Measurements from ENCODE around the gene HOMER1.

The HOMER1 gene

DNA sequence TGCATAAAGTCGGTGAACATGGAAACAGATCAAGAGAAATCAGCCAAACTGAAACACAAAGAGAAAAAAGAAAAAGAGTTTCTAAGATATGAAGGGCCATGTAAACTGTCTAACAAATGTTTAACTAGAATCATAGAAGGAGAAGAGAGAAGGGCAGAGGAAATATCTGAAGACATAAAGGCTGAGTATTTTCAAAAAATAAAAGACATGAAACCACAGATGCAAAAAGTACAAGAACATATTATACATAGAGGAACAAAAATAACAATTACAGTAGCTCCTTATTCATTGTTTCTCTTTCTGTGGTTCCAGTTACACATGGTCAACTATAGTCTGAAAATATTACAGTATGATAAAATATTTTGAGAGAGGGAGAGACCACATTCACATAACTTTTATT lies 106.3 kb downstream of the HOMER1 start:
- no peak for FAIRE-seq

DNA sequence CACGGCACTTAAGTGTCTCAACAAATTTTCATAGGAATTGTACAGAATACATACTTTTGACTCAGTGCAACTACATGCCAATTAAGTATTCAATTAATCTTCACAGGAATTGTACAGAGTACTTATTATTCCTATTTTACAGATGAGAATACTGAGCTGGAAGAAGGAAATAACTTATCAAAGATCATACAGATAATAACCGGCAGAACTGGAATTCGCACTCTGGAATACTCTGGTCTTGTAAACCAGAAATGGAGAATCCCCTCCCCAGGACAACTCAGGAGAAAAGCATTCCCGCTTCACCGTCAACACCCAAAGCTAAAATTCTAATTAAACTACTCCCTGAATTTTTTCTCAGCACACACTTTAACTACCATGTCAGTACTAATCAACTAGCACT lies 112.7 kb downstream of the HOMER1 start:
- TF ChIP-seq, protein P1, sequence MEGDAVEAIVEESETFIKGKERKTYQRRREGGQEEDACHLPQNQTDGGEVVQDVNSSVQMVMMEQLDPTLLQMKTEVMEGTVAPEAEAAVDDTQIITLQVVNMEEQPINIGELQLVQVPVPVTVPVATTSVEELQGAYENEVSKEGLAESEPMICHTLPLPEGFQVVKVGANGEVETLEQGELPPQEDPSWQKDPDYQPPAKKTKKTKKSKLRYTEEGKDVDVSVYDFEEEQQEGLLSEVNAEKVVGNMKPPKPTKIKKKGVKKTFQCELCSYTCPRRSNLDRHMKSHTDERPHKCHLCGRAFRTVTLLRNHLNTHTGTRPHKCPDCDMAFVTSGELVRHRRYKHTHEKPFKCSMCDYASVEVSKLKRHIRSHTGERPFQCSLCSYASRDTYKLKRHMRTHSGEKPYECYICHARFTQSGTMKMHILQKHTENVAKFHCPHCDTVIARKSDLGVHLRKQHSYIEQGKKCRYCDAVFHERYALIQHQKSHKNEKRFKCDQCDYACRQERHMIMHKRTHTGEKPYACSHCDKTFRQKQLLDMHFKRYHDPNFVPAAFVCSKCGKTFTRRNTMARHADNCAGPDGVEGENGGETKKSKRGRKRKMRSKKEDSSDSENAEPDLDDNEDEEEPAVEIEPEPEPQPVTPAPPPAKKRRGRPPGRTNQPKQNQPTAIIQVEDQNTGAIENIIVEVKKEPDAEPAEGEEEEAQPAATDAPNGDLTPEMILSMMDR (IDR thresholded peaks at IDR 0.05; ENCODE audit: insufficient read depth, missing control alignments): no peak
- FAIRE-seq (no peak), DNase-seq (ENCODE audit: insufficient read length, low spot score) (no peak)

More for the DNA sequence above, 106.3 kb downstream of the HOMER1 start:
- no peak for DNase-seq (ENCODE audit: insufficient read length, low spot score)
- TF ChIP-seq, protein P1 (IDR thresholded peaks at IDR 0.05; ENCODE audit: insufficient read depth, missing control alignments): no peak

DNA sequence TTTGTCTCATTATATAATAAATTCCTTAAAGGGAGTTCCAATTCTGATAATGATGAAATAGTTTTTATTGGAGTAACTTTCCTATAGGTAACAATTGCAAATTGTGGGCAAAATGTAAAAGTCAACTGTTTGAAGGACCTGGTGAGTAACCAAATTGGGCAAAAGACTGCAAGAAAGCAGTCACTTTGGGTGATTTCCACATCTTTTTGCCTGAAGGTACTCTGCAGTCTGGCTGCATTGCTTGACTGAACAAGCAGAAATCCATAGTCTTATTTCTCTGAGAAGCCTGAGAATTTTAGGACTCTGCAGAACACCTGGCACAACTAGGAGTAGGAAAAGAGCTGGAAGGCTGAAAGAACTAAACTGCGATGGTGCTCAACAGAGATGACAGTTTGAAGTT lies 114.9 kb downstream of the HOMER1 start:
- FAIRE-seq (no peak), DNase-seq (ENCODE audit: insufficient read length, low spot score) (no peak)
- TF ChIP-seq, protein P1 (IDR thresholded peaks at IDR 0.05; ENCODE audit: insufficient read depth, missing control alignments): no peak

DNA sequence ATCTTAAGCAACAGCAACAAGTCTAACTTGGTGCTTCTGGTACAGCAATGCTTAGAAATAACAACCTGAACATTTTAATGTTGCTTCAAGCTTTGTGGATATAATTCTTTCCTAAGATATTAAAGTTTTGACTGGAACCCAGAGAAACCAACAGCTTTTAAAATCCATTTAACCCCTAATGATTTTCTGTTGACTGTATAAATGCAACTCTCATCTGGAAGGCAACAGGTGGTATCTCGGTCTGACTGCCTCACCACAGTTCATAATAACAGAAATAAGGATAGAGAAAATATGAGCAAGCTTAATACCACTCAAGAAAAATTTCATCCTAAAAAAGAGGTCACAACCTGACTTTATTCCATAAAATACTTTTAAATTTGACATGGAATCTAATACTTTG lies 116.9 kb downstream of the HOMER1 start:
- DNase-seq (ENCODE audit: insufficient read length, low spot score): no peak
- FAIRE-seq: no peak
- TF ChIP-seq, protein P1 (IDR thresholded peaks at IDR 0.05; ENCODE audit: insufficient read depth, missing control alignments): no peak

DNA sequence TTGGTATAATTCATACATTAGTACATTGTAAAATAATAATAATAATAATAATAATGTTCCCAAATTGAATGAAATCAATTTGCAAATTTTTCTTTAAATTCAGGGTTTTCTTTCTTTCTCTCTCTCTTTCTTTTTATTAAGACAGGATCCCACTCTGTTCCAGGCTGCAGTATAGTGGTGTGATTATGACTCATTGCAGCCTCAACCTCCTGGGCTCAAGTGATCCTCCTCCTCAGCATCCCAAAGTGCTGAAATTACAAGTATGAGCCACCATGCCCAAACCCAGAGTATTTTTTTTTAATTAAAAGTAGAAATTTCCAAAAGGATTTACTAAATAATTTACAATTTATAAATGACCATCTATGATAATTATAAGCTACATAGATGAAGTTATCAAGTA lies 117.7 kb downstream of the HOMER1 start:
- TF ChIP-seq, protein P1 (IDR thresholded peaks at IDR 0.05; ENCODE audit: insufficient read depth, missing control alignments): no peak
- DNase-seq (ENCODE audit: insufficient read length, low spot score) (no peak), FAIRE-seq (no peak)

DNA sequence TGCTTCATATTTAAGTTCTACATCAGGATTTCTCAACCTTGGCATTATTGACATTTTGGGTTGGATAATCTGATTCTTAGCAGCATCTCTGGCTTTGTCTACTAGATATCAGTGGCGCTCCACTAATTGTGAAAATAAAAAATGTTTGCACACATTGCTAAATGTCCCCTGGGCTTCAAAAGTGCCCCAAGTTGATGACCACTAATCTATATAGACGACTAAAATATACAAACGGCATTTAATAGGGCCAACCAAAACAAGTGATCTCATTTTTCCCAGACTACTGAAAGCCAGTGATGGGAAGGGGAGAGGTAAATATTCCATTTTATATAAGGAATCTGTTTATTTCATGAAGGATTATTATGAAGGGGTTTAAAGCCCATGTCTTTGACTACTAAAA lies 118.6 kb downstream of the HOMER1 start:
- FAIRE-seq: no peak
- TF ChIP-seq, protein P1 (IDR thresholded peaks at IDR 0.05; ENCODE audit: insufficient read depth, missing control alignments): no peak
- DNase-seq (ENCODE audit: insufficient read length, low spot score): no peak

DNA sequence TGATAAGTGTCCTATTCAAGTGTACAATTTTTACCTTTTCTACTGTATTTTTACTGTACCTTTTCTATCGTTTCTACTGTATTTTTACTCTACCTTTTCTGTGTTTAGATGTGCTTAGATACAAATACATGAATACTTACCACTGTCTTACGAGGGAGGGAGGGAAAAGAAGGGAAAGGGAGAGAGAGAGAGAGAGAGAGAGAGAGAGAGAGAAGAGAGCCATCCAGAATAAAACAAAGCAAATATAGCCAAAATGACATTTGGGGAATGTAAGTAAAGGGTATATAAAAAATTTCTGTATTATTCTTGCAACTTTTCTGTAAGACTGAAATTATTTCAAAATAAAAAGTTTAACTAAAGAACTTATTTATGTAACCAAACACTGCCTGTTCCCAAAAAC lies 121.2 kb downstream of the HOMER1 start:
- FAIRE-seq: no peak
- TF ChIP-seq, protein P1 (IDR thresholded peaks at IDR 0.05; ENCODE audit: insufficient read depth, missing control alignments): no peak
- DNase-seq (ENCODE audit: insufficient read length, low spot score): no peak
